Measurements from ENCODE around the gene SIM2.

Gene SIM2

GRCh38 chr21:36791180-36791579 lies 92.3 kb downstream of the SIM2 start:
- no peaks in the 10 kb centered on the region for H3K9me3 ChIP-seq (ENCODE audit: low read depth, low read length)
- TF ChIP-seq EZH2 (IDR thresholded peaks at IDR 0.05) = no peak
- no peak for TF ChIP-seq FOXP2 (optimal IDR thresholded peaks at IDR 0.05; ENCODE audit: control extremely low read depth, extremely low read length, insufficient read depth)
- no peak for TF ChIP-seq POLR2AphosphoS5 (IDR thresholded peaks at IDR 0.05; ENCODE audit: borderline replicate concordance, low read depth, low read length)
- H3K36me3 ChIP-seq (ENCODE audit: insufficient read depth, low read length) = no peaks in the 10 kb centered on the region
- H3K4me3 ChIP-seq = no peak overlapping the region
- DNase-seq (ENCODE audit: low read depth, low spot score) = no peak
- H3K9ac ChIP-seq (ENCODE audit: insufficient read length) = no peak overlapping the region
- H3K27ac ChIP-seq = no peak overlapping the region

- Histone ChIP-seq H3K36me3 (ENCODE audit: insufficient read depth, low read length) (no peaks in the 10 kb centered on the region), H3K9me3 (ENCODE audit: low read depth, low read length) (no peaks in the 10 kb centered on the region), H3K9ac (ENCODE audit: insufficient read length) (no peak overlapping the region), H3K27ac (no peak overlapping the region), H3K4me3 (no peak overlapping the region)
- TF ChIP-seq POLR2AphosphoS5 (IDR thresholded peaks at IDR 0.05; ENCODE audit: borderline replicate concordance, low read depth, low read length) = no peak
- DNase-seq (ENCODE audit: low read depth, low spot score) = no peak
These were observed 93.0 kb downstream of the SIM2 start for GRCh38 chr21:36791695-36792470.

- TF ChIP-seq POLR2AphosphoS5 (IDR thresholded peaks at IDR 0.05; ENCODE audit: borderline replicate concordance, low read depth, low read length) = no peak
- H3K4me3 ChIP-seq = no peak overlapping the region
- H3K9ac ChIP-seq (ENCODE audit: insufficient read length) = no peak overlapping the region
- no peak for DNase-seq (ENCODE audit: low read depth, low spot score)
- H3K36me3 ChIP-seq (ENCODE audit: insufficient read depth, low read length) = no peaks in the 10 kb centered on the region
- H3K9me3 ChIP-seq (ENCODE audit: low read depth, low read length) = no peaks in the 10 kb centered on the region
- no peak overlapping the region for H3K27ac ChIP-seq
These were observed 93.6 kb downstream of the SIM2 start for GRCh38 chr21:36792505-36792967.

GRCh38 chr21:36796070-36796469 lies 97.2 kb downstream of the SIM2 start:
- no peak overlapping the region for H3K4me3 ChIP-seq
- no peaks in the 10 kb centered on the region for H3K36me3 ChIP-seq (ENCODE audit: insufficient read depth, low read length)
- DNase-seq (ENCODE audit: low read depth, low spot score) = no peak
- no peak overlapping the region for H3K9ac ChIP-seq (ENCODE audit: insufficient read length)
- no peaks in the 10 kb centered on the region for H3K9me3 ChIP-seq (ENCODE audit: low read depth, low read length)
- no peak for TF ChIP-seq POLR2AphosphoS5 (IDR thresholded peaks at IDR 0.05; ENCODE audit: borderline replicate concordance, low read depth, low read length)
- TF ChIP-seq EZH2 (IDR thresholded peaks at IDR 0.05) = no peak
- no peak overlapping the region for H3K27ac ChIP-seq

DNA sequence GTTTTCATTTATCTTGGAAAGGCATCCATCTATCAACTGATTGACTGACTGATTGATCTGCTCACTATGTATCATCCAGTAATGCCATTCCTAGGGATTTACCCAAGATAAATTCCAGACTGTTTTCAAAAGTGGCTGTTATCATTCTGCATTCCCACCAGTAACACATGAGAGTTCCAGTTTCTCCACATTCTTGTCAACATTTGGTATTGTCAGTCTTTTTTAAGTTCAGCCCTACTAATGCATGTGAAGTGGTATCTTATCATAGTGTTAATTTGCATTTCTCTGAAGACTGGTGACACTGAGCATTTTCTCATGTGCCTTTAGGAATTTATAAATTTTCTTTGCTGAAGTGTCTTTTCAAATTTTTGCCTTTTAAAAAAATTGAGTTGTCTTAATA lies 99.6 kb downstream of the SIM2 start:
- Histone ChIP-seq H3K9me3 (ENCODE audit: low read depth, low read length) (no peaks in the 10 kb centered on the region), H3K27ac (no peak overlapping the region), H3K4me3 (no peak overlapping the region), H3K36me3 (ENCODE audit: insufficient read depth, low read length) (no peaks in the 10 kb centered on the region), H3K9ac (ENCODE audit: insufficient read length) (no peak overlapping the region)
- TF ChIP-seq FOXP2 (optimal IDR thresholded peaks at IDR 0.05; ENCODE audit: control extremely low read depth, extremely low read length, insufficient read depth) (no peak), POLR2AphosphoS5 (IDR thresholded peaks at IDR 0.05; ENCODE audit: borderline replicate concordance, low read depth, low read length) (no peak), EZH2 (IDR thresholded peaks at IDR 0.05) (no peak)
- DNase-seq (ENCODE audit: low read depth, low spot score) = no peak

Data from SK-N-MC (cell line).